ENCODE measurements around the gene GINS2. TPM values are rescaled to one million over a fixed set of nuclear protein-coding genes. Genes with fewer than 3 reads are reported as not detected.

GINS2 gene
- 10 to 100 TPM; 49.3 to 61.7 TPM for total RNA-seq

GRCh38 chr16:85688586-85689284 lies at the start of gene GINS2:
GINS2 (minus strand) TSS chr16:85688954; CDS start chr16:85688898, 56 bp downstream.
- DNase-seq (peak; percentile 96), ATAC-seq (peak; percentile 100)
- H3K9me3 Mint-ChIP-seq (ENCODE audit: low read depth): no peaks in the 10 kb centered on the region
- H3K27me3 Mint-ChIP-seq: peaks cover 7% of the 10 kb centered on the region
- CTCF ChIA-PET: interaction anchor here (0.6 to 2.0 kb wide), 4 partner anchors 11 to 72 kb away, joined by 3 to 6 read pairs (median 4); no protein-coding TSS in a partner anchor
- peaks cover 20% of the 10 kb centered on the region for H3K4me1 Mint-ChIP-seq
- H3K4me3 Mint-ChIP-seq: peak within 1 kb of the TSS; percentile 79
- H3K27ac Mint-ChIP-seq: peak within 1 kb of the TSS; percentile 86
- peaks cover 11% of the 10 kb centered on the region for H3K36me3 Mint-ChIP-seq

- H3K4me1 Mint-ChIP-seq: peaks cover 17% of the 10 kb centered on the region
- ATAC-seq: no peak
- H3K36me3 Mint-ChIP-seq: no peaks in the 10 kb centered on the region
- DNase-seq: no peak
- no peak overlapping the region for H3K4me3 Mint-ChIP-seq
- peaks cover 9% of the 10 kb centered on the region for H3K27me3 Mint-ChIP-seq
- no peak overlapping the region for H3K27ac Mint-ChIP-seq
- CTCF ChIA-PET: interaction anchor here (2.1 to 2.2 kb wide), 2 partner anchors 22 to 84 kb away, joined by 5 to 6 read pairs; no protein-coding TSS in a partner anchor
- no peaks in the 10 kb centered on the region for H3K9me3 Mint-ChIP-seq (ENCODE audit: low read depth)
Observed at GRCh38 chr16:85736921-85737320, 48.2 kb upstream of the GINS2 start.

GRCh38 chr16:85735946-85736345 lies 47.2 kb upstream of the GINS2 start:
- peaks cover 17% of the 10 kb centered on the region for H3K4me1 Mint-ChIP-seq
- H3K36me3 Mint-ChIP-seq: no peaks in the 10 kb centered on the region
- peak overlapping the region; percentile 26 for H3K27ac Mint-ChIP-seq
- no peaks in the 10 kb centered on the region for H3K9me3 Mint-ChIP-seq (ENCODE audit: low read depth)
- no peak overlapping the region for H3K4me3 Mint-ChIP-seq
- DNase-seq: no peak
- CTCF ChIA-PET: interaction anchor here (1.0 to 2.2 kb wide), 5 partner anchors 16 to 120 kb away, joined by 3 to 6 read pairs (median 3); no protein-coding TSS in a partner anchor
- H3K27me3 Mint-ChIP-seq: peaks cover 8% of the 10 kb centered on the region
- no peak for ATAC-seq

- Mint-ChIP-seq H3K4me3 (peak overlapping the region; percentile 26), H3K27me3 (peaks cover 5% of the 10 kb centered on the region), H3K4me1 (peaks cover 17% of the 10 kb centered on the region), H3K36me3 (no peaks in the 10 kb centered on the region), H3K27ac (peak overlapping the region; percentile 52), H3K9me3 (ENCODE audit: low read depth) (no peaks in the 10 kb centered on the region)
- peak; percentile 85 for DNase-seq
- peak; percentile 83 for ATAC-seq
- CTCF ChIA-PET: interaction anchor here (1.0 to 2.2 kb wide), 5 partner anchors 15 to 119 kb away, joined by 3 to 6 read pairs (median 3); no protein-coding TSS in a partner anchor
Observed at GRCh38 chr16:85735225-85735635, 46.5 kb upstream of the GINS2 start.

- DNase-seq (no peak), ATAC-seq (no peak)
- CTCF ChIA-PET: no interaction called here
- no peaks in the 10 kb centered on the region for H3K36me3 Mint-ChIP-seq
- H3K4me3 Mint-ChIP-seq: no peak overlapping the region
- no peaks in the 10 kb centered on the region for H3K9me3 Mint-ChIP-seq (ENCODE audit: low read depth)
- peaks cover 5% of the 10 kb centered on the region for H3K27me3 Mint-ChIP-seq
- H3K27ac Mint-ChIP-seq: no peak overlapping the region
- peaks cover 17% of the 10 kb centered on the region for H3K4me1 Mint-ChIP-seq
Observed at GRCh38 chr16:85734311-85735017, 45.7 kb upstream of the GINS2 start.

- no peak overlapping the region for H3K27ac Mint-ChIP-seq
- ATAC-seq (no peak), DNase-seq (no peak)
- CTCF ChIA-PET: no interaction called here
- H3K27me3 Mint-ChIP-seq: peaks cover 3% of the 10 kb centered on the region
- H3K4me1 Mint-ChIP-seq: peaks cover 17% of the 10 kb centered on the region
- H3K36me3 Mint-ChIP-seq: no peaks in the 10 kb centered on the region
- H3K9me3 Mint-ChIP-seq (ENCODE audit: low read depth): no peaks in the 10 kb centered on the region
- H3K4me3 Mint-ChIP-seq: no peak overlapping the region
Observed at GRCh38 chr16:85733839-85734170, 45.1 kb upstream of the GINS2 start.

GRCh38 chr16:85733155-85733838 lies 44.5 kb upstream of the GINS2 start:
- Mint-ChIP-seq H3K4me3 (no peak overlapping the region), H3K4me1 (peaks cover 17% of the 10 kb centered on the region), H3K9me3 (ENCODE audit: low read depth) (no peaks in the 10 kb centered on the region), H3K36me3 (no peaks in the 10 kb centered on the region), H3K27ac (no peak overlapping the region), H3K27me3 (peaks cover 3% of the 10 kb centered on the region)
- CTCF ChIA-PET: no interaction called here
- no peak for DNase-seq
- ATAC-seq: no peak

- CTCF ChIA-PET: interaction anchor here (0.8 to 1.0 kb wide), 3 partner anchors 11 to 115 kb away, joined by 3 to 4 read pairs (median 3); no protein-coding TSS in a partner anchor
- no peak overlapping the region for H3K4me3 Mint-ChIP-seq
Observed at GRCh38 chr16:85731179-85731578, 42.4 kb upstream of the GINS2 start.

GRCh38 chr16:85730186-85730465 lies 41.4 kb upstream of the GINS2 start:
- no peaks in the 10 kb centered on the region for H3K36me3 Mint-ChIP-seq
- ATAC-seq (no peak), DNase-seq (no peak)
- no peak overlapping the region for H3K27ac Mint-ChIP-seq
- H3K9me3 Mint-ChIP-seq (ENCODE audit: low read depth): no peaks in the 10 kb centered on the region
- H3K4me1 Mint-ChIP-seq: peaks cover 4% of the 10 kb centered on the region
- CTCF ChIA-PET: interaction anchor here (1.3 kb wide), 1 partner anchor 13 kb away, joined by 4 read pairs; no protein-coding TSS in a partner anchor
- no peaks in the 10 kb centered on the region for H3K27me3 Mint-ChIP-seq
- no peak overlapping the region for H3K4me3 Mint-ChIP-seq

More at GRCh38 chr16:85731179-85731578, 42.4 kb upstream of the GINS2 start:
- Mint-ChIP-seq H3K36me3 (no peaks in the 10 kb centered on the region), H3K27me3 (peaks cover 1% of the 10 kb centered on the region), H3K9me3 (ENCODE audit: low read depth) (no peaks in the 10 kb centered on the region), H3K4me1 (peaks cover 15% of the 10 kb centered on the region), H3K27ac (no peak overlapping the region)
- DNase-seq (no peak), ATAC-seq (no peak)

GRCh38 chr16:85729452-85730185 lies 40.9 kb upstream of the GINS2 start:
- CTCF ChIA-PET: interaction anchor here (1.3 kb wide), 1 partner anchor 13 kb away, joined by 4 read pairs; no protein-coding TSS in a partner anchor
- ATAC-seq (no peak), DNase-seq (no peak)
- Mint-ChIP-seq H3K36me3 (no peaks in the 10 kb centered on the region), H3K9me3 (ENCODE audit: low read depth) (no peaks in the 10 kb centered on the region), H3K27me3 (no peaks in the 10 kb centered on the region), H3K4me1 (no peaks in the 10 kb centered on the region), H3K4me3 (no peak overlapping the region), H3K27ac (no peak overlapping the region)

- no peaks in the 10 kb centered on the region for H3K27me3 Mint-ChIP-seq
Observed at GRCh38 chr16:85728879-85729278, 40.1 kb upstream of the GINS2 start.

GRCh38 chr16:85724936-85725335 lies 36.2 kb upstream of the GINS2 start:
- no peaks in the 10 kb centered on the region for H3K27me3 Mint-ChIP-seq
- no peaks in the 10 kb centered on the region for H3K36me3 Mint-ChIP-seq
- H3K9me3 Mint-ChIP-seq (ENCODE audit: low read depth): no peaks in the 10 kb centered on the region
- no peak overlapping the region for H3K27ac Mint-ChIP-seq
- DNase-seq (no peak), ATAC-seq (no peak)
- H3K4me3 Mint-ChIP-seq: no peak overlapping the region
- CTCF ChIA-PET: no interaction called here
- no peaks in the 10 kb centered on the region for H3K4me1 Mint-ChIP-seq

More at GRCh38 chr16:85728879-85729278, 40.1 kb upstream of the GINS2 start:
- no peak overlapping the region for H3K4me3 Mint-ChIP-seq
- no peak overlapping the region for H3K27ac Mint-ChIP-seq
- no peaks in the 10 kb centered on the region for H3K4me1 Mint-ChIP-seq
- DNase-seq (no peak), ATAC-seq (no peak)
- H3K36me3 Mint-ChIP-seq: no peaks in the 10 kb centered on the region
- CTCF ChIA-PET: interaction anchor here (1.3 kb wide), 2 partner anchors 10 to 12 kb away, joined by 4 read pairs; no protein-coding TSS in a partner anchor
- no peaks in the 10 kb centered on the region for H3K9me3 Mint-ChIP-seq (ENCODE audit: low read depth)

All from activated CD8-positive, alpha-beta memory T cell treated with anti-CD3 and anti-CD28 coated beads, Interleukin-2, amount 10 ng/mL, durations not matched to agents 7 days and 5 days (primary cell).